HFFc6 (cell line): Measurements from ENCODE around the gene TRIAP1. TPM values are rescaled to one million over a fixed set of nuclear protein-coding genes. Genes with fewer than 3 reads are reported as not detected.
A peak's percentile ranks its signal among the peaks of the same experiment; 100 is the strongest.
"Not testable (repeated sequence)": the region's sequence is repeated elsewhere in the genome, so short reads cannot be mapped to it uniquely, and the experiment has no call there.

Experiments
- DNase-seq: peaks from one replicate; pipeline ENCODE4 v3.0.0-alpha.2; 2018
- H3K27ac Mint-ChIP-seq: 2 replicates; pipeline ENCODE4 v1.8.0; 2020; ENCODE audit warnings: mild to moderate bottlenecking, mixed read lengths
- H3K27me3 Mint-ChIP-seq: 2 replicates; pipeline ENCODE4 v1.8.0; 2021; ENCODE audit warnings: mild to moderate bottlenecking, moderate library complexity, mixed read lengths; ENCODE audit not compliant: insufficient read depth
- H3K36me3 Mint-ChIP-seq: 2 replicates; pipeline ENCODE4 v1.8.0; 2021; ENCODE audit warnings: low read depth, mixed read lengths
- H3K4me1 Mint-ChIP-seq: 2 replicates; pipeline ENCODE4 v1.8.0; 2020; ENCODE audit warnings: low read depth, mixed read lengths
- H3K4me3 Mint-ChIP-seq: 2 replicates; pipeline ENCODE4 v1.8.0; 2020; ENCODE audit warnings: mild to moderate bottlenecking, moderate library complexity, mixed read lengths
- H3K9me3 Mint-ChIP-seq: 2 replicates; pipeline ENCODE4 v1.8.0; 2020; ENCODE audit warnings: mild to moderate bottlenecking, mixed read lengths
- total RNA-seq, 6 experiments: library from RNA; stranded (reverse); fragmentation: NEBNext Ultra II Directional; extraction: Animal tissue kit (Norgen Biotek cat#: 25700); gene quantifications; 2 replicates in 1 of 6; 3 replicates in 5 of 6; pipeline ENCODE4 v1.2.3, GENCODE V29; 2021
- TF ChIP-seq, protein P1 (sequence below): fragments of 200-600 bp; sonication (generic); IDR thresholded peaks from 2 replicates; pipeline ENCODE4 v1.5.0; 2021; ENCODE audit warnings: antibody characterized with exemption, mild to moderate bottlenecking

The TRIAP1 gene
- total RNA-seq, 6 experiments from 2014 or later = 37.9 to 49.0 (median 41.6) TPM

DNA sequence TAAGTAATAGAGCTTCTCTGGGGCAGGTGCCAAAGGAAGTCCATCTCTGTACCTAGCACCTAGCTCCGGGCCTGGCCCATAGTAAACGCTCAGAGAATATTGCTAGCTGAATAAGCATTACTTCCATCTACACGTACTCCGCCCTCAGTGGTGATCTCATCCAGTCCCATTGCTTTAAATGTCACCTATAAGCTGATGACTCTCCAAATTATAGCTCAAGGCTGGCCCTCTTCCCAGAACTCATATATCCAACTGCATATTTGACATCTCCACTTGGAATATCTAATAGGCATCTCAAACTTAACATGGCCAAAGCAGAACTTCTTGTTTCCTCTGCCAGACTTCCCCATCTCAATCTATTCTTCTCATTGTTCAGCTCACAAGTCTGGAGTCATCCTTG lies 42.8 kb upstream of the TRIAP1 start:
- Mint-ChIP-seq H3K27me3 (no peaks in the 10 kb centered on the region), H3K27ac (no peak overlapping the region), H3K9me3 (no peaks in the 10 kb centered on the region), H3K4me3 (no peak overlapping the region), H3K4me1 (peaks cover 14% of the 10 kb centered on the region), H3K36me3 (peaks cover 17% of the 10 kb centered on the region)
- TF ChIP-seq, protein P1, sequence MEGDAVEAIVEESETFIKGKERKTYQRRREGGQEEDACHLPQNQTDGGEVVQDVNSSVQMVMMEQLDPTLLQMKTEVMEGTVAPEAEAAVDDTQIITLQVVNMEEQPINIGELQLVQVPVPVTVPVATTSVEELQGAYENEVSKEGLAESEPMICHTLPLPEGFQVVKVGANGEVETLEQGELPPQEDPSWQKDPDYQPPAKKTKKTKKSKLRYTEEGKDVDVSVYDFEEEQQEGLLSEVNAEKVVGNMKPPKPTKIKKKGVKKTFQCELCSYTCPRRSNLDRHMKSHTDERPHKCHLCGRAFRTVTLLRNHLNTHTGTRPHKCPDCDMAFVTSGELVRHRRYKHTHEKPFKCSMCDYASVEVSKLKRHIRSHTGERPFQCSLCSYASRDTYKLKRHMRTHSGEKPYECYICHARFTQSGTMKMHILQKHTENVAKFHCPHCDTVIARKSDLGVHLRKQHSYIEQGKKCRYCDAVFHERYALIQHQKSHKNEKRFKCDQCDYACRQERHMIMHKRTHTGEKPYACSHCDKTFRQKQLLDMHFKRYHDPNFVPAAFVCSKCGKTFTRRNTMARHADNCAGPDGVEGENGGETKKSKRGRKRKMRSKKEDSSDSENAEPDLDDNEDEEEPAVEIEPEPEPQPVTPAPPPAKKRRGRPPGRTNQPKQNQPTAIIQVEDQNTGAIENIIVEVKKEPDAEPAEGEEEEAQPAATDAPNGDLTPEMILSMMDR = no peak
- peak; percentile 6 for DNase-seq

DNA sequence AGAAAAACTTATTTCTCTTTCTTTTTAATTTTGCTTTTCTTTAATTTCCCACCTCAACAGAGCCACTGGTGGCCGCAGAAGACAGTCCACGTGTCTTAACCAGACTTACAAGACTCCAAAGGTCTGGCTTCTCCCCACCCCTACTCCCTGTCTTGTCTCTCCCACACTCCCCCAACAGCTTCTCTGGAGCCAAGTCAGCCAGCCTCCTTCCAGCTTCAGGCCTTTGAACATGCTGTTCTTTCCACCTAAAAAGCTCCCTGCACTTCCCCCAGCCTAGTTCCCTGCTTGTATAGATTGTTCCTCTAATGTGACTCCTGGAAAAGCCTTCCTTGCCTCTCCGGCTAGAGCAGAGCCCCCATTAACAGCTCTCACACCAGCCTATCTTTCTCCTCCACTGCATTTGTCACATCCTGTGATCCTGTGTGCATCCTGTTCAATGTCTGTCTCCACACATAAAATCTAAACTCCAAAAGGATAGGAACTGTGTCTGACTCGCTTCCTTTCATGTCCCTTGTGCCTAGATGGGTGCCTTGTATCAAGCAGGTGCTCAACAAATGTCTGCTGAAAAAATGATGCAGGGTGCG lies 42.0 kb upstream of the TRIAP1 start:
- H3K27ac Mint-ChIP-seq = no peak overlapping the region
- no peak overlapping the region for H3K4me3 Mint-ChIP-seq
- DNase-seq = no peak
- peaks cover 17% of the 10 kb centered on the region for H3K36me3 Mint-ChIP-seq
- H3K27me3 Mint-ChIP-seq = no peaks in the 10 kb centered on the region
- no peaks in the 10 kb centered on the region for H3K9me3 Mint-ChIP-seq
- TF ChIP-seq, protein P1 = no peak
- peaks cover 14% of the 10 kb centered on the region for H3K4me1 Mint-ChIP-seq

DNA sequence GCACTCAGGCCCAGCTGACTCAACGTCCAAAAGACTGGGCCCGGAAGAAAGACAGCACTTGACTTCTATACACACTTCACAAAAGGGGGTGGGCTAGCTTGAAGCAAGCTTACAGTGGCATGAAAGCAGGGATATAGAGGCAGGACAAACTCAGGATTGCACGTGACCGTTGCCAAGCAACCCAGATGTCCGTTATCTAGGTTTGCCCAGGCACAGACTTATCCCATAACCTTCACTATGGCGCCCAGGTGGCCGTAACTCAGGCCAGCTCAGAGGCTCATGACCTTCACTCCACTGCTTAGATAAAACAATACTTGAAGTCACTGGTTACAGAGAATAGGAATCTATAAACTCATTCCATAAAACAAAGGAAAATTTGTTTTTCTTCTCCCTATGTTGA lies 41.4 kb upstream of the TRIAP1 start:
- not testable (repeated sequence) for H3K27me3 Mint-ChIP-seq, H3K4me3 Mint-ChIP-seq, H3K9me3 Mint-ChIP-seq, DNase-seq, H3K27ac Mint-ChIP-seq
- peaks cover 17% of the 10 kb centered on the region for H3K36me3 Mint-ChIP-seq
- H3K4me1 Mint-ChIP-seq = peaks cover 14% of the 10 kb centered on the region

DNA sequence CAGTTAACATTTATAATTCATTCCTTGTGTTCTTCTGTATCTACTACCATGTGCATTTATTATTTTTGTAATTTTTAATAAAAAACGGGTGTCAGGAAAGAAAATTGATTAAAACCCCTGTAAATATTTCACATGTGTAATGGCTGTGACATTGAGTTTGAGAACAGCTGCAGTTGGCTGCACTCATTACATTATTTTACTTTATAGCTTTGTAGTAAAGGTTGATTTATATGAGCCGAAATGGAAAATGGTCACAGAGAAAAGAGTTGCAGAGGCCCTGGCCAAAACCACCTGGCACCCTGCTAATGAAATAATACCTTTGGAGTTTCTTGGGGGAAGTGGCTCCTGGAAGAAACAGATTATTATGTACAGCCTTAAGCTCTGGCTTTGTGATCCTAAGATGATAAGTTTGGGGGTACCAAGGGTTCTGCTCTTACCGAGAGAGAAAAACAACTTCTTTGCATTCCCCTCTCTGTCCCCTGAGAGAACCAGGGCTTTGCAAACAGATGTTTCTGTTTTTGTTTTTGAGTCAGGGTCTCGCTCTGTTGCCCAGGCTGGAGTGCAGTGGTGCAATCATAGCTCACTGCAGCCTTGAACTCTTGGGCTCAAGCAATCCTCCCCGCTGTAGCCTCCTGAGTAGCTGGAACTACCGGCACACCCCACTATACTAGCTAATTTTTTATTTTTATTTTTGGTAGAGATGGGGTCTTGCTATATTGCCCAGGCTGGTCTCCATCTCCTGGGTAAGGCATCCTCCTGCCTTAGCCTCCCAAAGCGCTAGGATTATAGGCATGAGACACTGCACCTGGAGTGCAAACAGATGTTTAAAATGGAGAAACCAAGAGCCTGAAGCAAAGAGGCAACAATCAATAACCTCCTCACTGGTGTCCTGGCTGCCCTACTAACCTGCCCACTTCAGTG lies 40.0 kb upstream of the TRIAP1 start:
- Mint-ChIP-seq H3K4me3 (no peak overlapping the region), H3K27ac (no peak overlapping the region), H3K4me1 (peaks cover 14% of the 10 kb centered on the region), H3K27me3 (no peaks in the 10 kb centered on the region), H3K9me3 (no peaks in the 10 kb centered on the region), H3K36me3 (peaks cover 17% of the 10 kb centered on the region)
- DNase-seq = no peak
- TF ChIP-seq, protein P1 = no peak

DNA sequence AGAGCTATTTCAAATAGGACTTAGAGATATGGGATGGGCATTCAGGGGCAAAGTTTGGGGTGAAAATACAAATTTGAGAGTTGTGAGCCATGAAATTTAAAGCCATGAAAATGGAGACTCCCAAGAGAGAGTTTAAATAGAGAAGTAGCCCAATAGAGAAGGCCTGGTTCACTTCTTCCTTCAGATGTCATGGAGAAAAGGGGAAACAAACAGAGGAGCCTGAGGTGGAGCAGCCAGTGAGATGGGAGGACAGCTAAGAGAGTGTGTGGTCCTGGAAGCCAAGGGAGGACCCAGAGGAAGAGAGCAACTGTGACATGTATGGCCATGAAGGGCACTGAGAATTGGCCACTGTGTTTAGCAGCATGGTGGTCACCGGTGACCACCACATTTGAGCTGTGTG lies 37.4 kb upstream of the TRIAP1 start:
- Mint-ChIP-seq H3K27ac (no peak overlapping the region), H3K4me3 (no peak overlapping the region), H3K27me3 (no peaks in the 10 kb centered on the region), H3K36me3 (peaks cover 5% of the 10 kb centered on the region; the same call in 1 of the 2 replicates), H3K4me1 (peaks cover 6% of the 10 kb centered on the region; the same call in 1 of the 2 replicates), H3K9me3 (no peaks in the 10 kb centered on the region)
- DNase-seq = no peak
- TF ChIP-seq, protein P1 = no peak
